BE2C (cell line): ENCODE measurements around the gene FAM124B.

Experiments used
- DNase-seq: peaks from one replicate; pipeline ENCODE4 v3.0.0-alpha.2; 2020
- H3K27me3 ChIP-seq: fragments of 250-450 bp; sonication (Bioruptor Pico); 2 replicates; pipeline ENCODE4 v1.5.1; 2020; ENCODE audit warnings: mild to moderate bottlenecking
- H3K36me3 ChIP-seq: fragments of 250-450 bp; sonication (Bioruptor Pico); 2 replicates; pipeline ENCODE4 v1.5.1; 2020; ENCODE audit warnings: mild to moderate bottlenecking
- H3K4me1 ChIP-seq: fragments of 250-450 bp; sonication (Bioruptor Pico); 2 replicates; pipeline ENCODE4 v1.5.1; 2020
- H3K4me3 ChIP-seq: 2 replicates; pipeline ENCODE4 v1.5.1; 2011; ENCODE audit warnings: low read depth, low read length
- H3K9me3 ChIP-seq: fragments of 250-450 bp; sonication (Bioruptor Pico); 2 replicates; pipeline ENCODE4 v1.5.1; 2020
- CTCF ChIP-seq: IDR thresholded peaks from 2 replicates; pipeline ENCODE4 v1.5.1; 2012; ENCODE audit warnings: mild to moderate bottlenecking, low read depth, low read length

FAM124B gene

GRCh38 chr2:224442071-224442967, 40.4 kb upstream of the FAM124B start:
- no peaks in the 10 kb centered on the region for H3K36me3 ChIP-seq
- H3K9me3 ChIP-seq: no peaks in the 10 kb centered on the region
- TF ChIP-seq CTCF: no peak
- DNase-seq: peak; percentile 24
- peaks cover 7% of the 10 kb centered on the region; the same call in 1 of the 2 replicates for H3K27me3 ChIP-seq
- no peaks in the 10 kb centered on the region for H3K4me1 ChIP-seq
- peak overlapping the region; percentile 45 for H3K4me3 ChIP-seq

- peaks cover 7% of the 10 kb centered on the region; the same call in 1 of the 2 replicates for H3K27me3 ChIP-seq
- H3K4me3 ChIP-seq: no peak overlapping the region
- DNase-seq: no peak
- no peak for TF ChIP-seq CTCF
- H3K4me1 ChIP-seq: no peaks in the 10 kb centered on the region
- H3K36me3 ChIP-seq: no peaks in the 10 kb centered on the region
- no peaks in the 10 kb centered on the region for H3K9me3 ChIP-seq
Measured at GRCh38 chr2:224440988-224441387, 39.1 kb upstream of the FAM124B start.

GRCh38 chr2:224438726-224439125, 36.8 kb upstream of the FAM124B start:
- no peak overlapping the region for H3K4me3 ChIP-seq
- TF ChIP-seq CTCF: no peak
- H3K4me1 ChIP-seq: no peaks in the 10 kb centered on the region
- H3K27me3 ChIP-seq: peaks cover 7% of the 10 kb centered on the region; the same call in 1 of the 2 replicates
- no peak for DNase-seq
- no peaks in the 10 kb centered on the region for H3K36me3 ChIP-seq
- no peaks in the 10 kb centered on the region for H3K9me3 ChIP-seq

GRCh38 chr2:224436634-224437033, 34.7 kb upstream of the FAM124B start:
- H3K27me3 ChIP-seq: 0 out of 2 replicates have a peak, but pooled peaks cover 2% of the 10 kb centered on the region
- H3K9me3 ChIP-seq: no peaks in the 10 kb centered on the region
- no peak for TF ChIP-seq CTCF
- H3K4me1 ChIP-seq: no peaks in the 10 kb centered on the region
- H3K4me3 ChIP-seq: no peak overlapping the region
- no peak for DNase-seq
- no peaks in the 10 kb centered on the region for H3K36me3 ChIP-seq

GRCh38 chr2:224434618-224435017, 32.7 kb upstream of the FAM124B start:
- H3K9me3 ChIP-seq: no peaks in the 10 kb centered on the region
- no peaks in the 10 kb centered on the region for H3K4me1 ChIP-seq
- no peaks in the 10 kb centered on the region for H3K36me3 ChIP-seq
- no peak for TF ChIP-seq CTCF
- H3K4me3 ChIP-seq: no peak overlapping the region
- no peaks in the 10 kb centered on the region for H3K27me3 ChIP-seq
- DNase-seq: no peak

- Histone ChIP-seq H3K4me1 (no peaks in the 10 kb centered on the region), H3K4me3 (no peak overlapping the region), H3K9me3 (no peaks in the 10 kb centered on the region), H3K27me3 (no peaks in the 10 kb centered on the region), H3K36me3 (no peaks in the 10 kb centered on the region)
- no peak for TF ChIP-seq CTCF
- DNase-seq: no peak
Measured at GRCh38 chr2:224433442-224433841, 31.5 kb upstream of the FAM124B start.
